ENCODE measurements around the gene CCNE1.
"Not testable (repeated sequence)": the region's sequence is repeated elsewhere in the genome, so short reads cannot be mapped to it uniquely, and the experiment has no call there.

The CCNE1 gene

GRCh38 chr19:29813642-29814041 lies 1.9 kb downstream of the CCNE1 start:
- no peak for TF ChIP-seq CTCF (IDR thresholded peaks at IDR 0.05; ENCODE audit: low read depth, low read length, missing control alignments)
- no peak overlapping the region for H3K4me3 ChIP-seq (replicated peaks; ENCODE audit: low read depth, low read length)
- no peak for DNase-seq (ENCODE audit: extremely low read depth, low read depth)

- DNase-seq (ENCODE audit: extremely low read depth, low read depth): no peak
- H3K4me3 ChIP-seq (replicated peaks; ENCODE audit: low read depth, low read length): no peak overlapping the region
- TF ChIP-seq CTCF (IDR thresholded peaks at IDR 0.05; ENCODE audit: low read depth, low read length, missing control alignments): no peak
These were observed 3.4 kb downstream of the CCNE1 start for GRCh38 chr19:29815231-29815630.

GRCh38 chr19:29817316-29817715 lies 5.5 kb downstream of the CCNE1 start:
- DNase-seq (ENCODE audit: extremely low read depth, low read depth): no peak
- H3K4me3 ChIP-seq (replicated peaks; ENCODE audit: low read depth, low read length): no peak overlapping the region
- no peak for TF ChIP-seq CTCF (IDR thresholded peaks at IDR 0.05; ENCODE audit: low read depth, low read length, missing control alignments)

GRCh38 chr19:29819300-29819699 lies 7.5 kb downstream of the CCNE1 start:
- no peak overlapping the region for H3K4me3 ChIP-seq (replicated peaks; ENCODE audit: low read depth, low read length)
- TF ChIP-seq CTCF (IDR thresholded peaks at IDR 0.05; ENCODE audit: low read depth, low read length, missing control alignments): no peak
- DNase-seq (ENCODE audit: extremely low read depth, low read depth): no peak

- TF ChIP-seq CTCF (IDR thresholded peaks at IDR 0.05; ENCODE audit: low read depth, low read length, missing control alignments): no peak
- H3K4me3 ChIP-seq (replicated peaks; ENCODE audit: low read depth, low read length): no peak overlapping the region
- DNase-seq (ENCODE audit: extremely low read depth, low read depth): no peak
These were observed 8.2 kb downstream of the CCNE1 start for GRCh38 chr19:29819986-29820385.

- no peak for TF ChIP-seq CTCF (IDR thresholded peaks at IDR 0.05; ENCODE audit: low read depth, low read length, missing control alignments)
- no peak overlapping the region for H3K4me3 ChIP-seq (replicated peaks; ENCODE audit: low read depth, low read length)
These were observed 12.0 kb downstream of the CCNE1 start for GRCh38 chr19:29823581-29824330.

GRCh38 chr19:29825263-29825662 lies 13.5 kb downstream of the CCNE1 start:
- DNase-seq (ENCODE audit: extremely low read depth, low read depth); H3K4me3 ChIP-seq (replicated peaks; ENCODE audit: low read depth, low read length): not testable (repeated sequence)

More at GRCh38 chr19:29823581-29824330, 12.0 kb downstream of the CCNE1 start:
- no peak for DNase-seq (ENCODE audit: extremely low read depth, low read depth)

Data from HFF-Myc (cell line).